ENCODE data around the gene SUSD2.
A peak's percentile ranks its signal among the peaks of the same experiment; 100 is the strongest.
"Not testable (repeated sequence)": the region's sequence is repeated elsewhere in the genome, so short reads cannot be mapped to it uniquely, and the experiment has no call there.

Gene SUSD2

DNA sequence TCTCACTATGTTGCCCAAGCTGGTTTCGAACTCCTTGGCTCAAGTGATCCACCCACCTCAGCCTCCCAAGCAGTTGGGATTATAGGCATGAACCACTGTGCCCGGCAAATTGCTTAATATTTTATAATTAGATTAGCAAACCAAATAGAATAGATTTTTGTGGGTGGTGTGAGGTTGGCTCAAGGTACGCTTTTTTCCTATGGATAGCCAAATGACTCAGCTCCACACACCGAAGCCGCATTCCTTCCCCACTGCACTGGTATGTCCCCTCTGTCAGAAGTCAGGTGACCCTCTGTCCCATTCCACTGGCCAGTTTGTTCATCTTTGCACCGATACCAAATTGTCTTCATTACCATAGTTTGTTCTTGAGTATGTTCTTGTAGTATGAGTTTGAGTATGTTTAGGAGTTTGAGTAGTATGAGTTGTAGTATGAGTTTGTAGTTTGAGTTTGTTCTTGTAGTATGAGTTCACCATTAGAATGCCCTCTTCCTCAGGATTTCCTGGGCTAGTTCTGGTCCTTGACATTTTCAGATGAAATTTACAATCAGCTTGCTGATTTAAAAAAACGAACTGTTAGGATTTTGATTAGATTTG lies 19.4 kb downstream of the SUSD2 start:
- TF ChIP-seq, protein P1, sequence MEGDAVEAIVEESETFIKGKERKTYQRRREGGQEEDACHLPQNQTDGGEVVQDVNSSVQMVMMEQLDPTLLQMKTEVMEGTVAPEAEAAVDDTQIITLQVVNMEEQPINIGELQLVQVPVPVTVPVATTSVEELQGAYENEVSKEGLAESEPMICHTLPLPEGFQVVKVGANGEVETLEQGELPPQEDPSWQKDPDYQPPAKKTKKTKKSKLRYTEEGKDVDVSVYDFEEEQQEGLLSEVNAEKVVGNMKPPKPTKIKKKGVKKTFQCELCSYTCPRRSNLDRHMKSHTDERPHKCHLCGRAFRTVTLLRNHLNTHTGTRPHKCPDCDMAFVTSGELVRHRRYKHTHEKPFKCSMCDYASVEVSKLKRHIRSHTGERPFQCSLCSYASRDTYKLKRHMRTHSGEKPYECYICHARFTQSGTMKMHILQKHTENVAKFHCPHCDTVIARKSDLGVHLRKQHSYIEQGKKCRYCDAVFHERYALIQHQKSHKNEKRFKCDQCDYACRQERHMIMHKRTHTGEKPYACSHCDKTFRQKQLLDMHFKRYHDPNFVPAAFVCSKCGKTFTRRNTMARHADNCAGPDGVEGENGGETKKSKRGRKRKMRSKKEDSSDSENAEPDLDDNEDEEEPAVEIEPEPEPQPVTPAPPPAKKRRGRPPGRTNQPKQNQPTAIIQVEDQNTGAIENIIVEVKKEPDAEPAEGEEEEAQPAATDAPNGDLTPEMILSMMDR (conservative IDR thresholded peaks at IDR 0.05; ENCODE audit: low read depth, low read length), result no peak
- DNase-seq (ENCODE audit: low read depth), result peak; percentile 65
- no peak overlapping the region for H3K4me3 ChIP-seq (ENCODE audit: low read length)

DNA sequence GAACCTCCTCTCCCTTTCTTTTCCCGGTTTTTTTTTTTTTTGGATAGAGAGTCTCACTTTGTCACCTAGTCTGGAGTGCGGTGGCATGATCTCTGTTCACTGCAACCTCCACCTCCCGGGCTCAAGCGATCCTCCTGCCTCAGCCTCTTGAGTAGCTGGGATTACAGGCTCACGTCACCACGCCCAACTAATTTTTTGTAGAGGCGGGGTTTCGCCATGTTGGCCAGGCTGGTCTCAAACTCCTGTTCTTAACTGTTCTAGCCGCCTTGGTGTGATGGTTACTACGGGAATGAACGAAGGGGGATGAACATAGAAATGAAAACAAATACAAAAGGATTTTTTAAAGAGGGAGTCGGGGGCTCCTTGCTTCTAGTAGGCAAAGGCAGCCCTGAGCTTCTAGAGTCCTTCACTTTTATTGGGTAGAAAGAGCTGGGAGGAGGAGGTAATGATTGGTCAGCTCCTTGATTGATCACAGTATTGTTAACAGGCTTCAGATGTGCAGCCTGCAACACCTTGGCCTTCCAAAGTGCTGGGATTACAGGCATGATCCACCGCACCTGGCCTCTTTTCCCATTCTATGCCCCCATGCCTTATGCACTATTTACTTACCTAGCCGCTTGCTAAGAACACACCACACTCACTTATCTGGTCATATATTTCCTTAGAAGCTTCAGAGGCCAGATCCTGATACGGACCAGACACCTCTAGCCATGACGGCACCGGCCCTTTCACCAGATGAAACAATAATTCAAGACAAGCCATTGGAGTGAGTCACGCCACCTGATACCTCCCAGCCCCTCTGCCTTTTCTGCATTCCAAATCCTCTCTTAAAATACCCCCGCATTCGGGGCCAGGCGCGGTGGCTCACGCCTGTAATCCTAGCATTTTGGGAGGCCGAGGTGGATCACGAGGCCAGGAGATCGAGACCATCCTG lies 20.7 kb downstream of the SUSD2 start:
- DNase-seq (ENCODE audit: low read depth), result no peak
- TF ChIP-seq, protein P1 (conservative IDR thresholded peaks at IDR 0.05; ENCODE audit: low read depth, low read length), result no peak
- no peak overlapping the region for H3K4me3 ChIP-seq (ENCODE audit: low read length)

DNA sequence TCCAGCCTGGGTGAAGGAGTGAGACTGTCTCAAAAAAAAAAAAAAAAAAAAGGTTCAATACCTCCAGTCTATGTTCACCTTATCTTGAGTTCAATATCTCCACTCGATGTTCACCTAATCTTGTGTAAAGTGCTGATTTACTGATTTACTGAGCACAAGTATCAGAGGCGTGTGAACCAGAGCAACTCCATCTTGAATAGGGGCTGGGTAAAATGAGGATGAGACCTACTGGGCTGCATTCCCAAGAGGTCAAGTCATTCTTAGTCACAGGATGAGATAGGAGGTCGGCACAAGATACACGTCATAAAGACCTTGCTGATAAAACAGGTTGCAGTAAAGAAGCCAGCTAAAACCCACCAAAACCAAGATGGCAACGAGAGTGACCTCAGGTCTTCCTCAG lies 22.6 kb downstream of the SUSD2 start:
- not testable (repeated sequence) for H3K4me3 ChIP-seq (ENCODE audit: low read length)

DNA sequence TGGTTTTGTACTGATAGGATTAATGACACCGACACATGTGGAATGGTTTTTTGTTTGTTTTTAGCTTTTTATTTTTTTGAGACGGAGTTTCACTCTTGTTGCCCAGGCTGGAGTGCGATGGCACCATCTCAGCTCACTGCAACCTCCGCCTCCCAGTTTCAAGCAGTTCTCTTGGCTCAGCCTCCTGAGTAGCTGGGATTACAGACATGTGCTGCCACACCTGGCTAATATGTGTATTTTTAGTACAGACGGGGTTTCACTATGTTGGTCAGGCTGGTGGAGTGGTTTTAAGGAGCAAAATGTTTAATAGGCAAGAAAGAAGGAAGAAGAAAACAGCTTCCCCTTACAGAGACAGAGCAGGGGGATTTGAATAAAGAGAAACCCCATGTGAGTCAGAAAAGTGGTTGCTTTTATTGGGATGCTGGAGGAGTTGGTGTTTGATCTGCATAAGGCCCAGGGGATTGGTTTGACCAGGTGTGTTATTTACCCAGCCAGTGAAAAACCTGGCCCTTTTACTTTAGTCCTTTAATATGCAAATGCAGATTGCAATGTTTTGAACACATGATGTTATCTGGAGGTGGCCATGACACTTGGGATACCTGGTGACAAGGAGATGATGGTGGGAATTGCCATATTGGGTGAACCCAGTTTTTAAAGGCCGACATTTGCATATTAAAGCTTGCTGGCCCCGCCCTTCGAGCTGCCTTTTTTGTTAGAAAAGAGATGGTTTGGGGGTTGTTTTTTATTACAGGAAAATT lies 24.3 kb downstream of the SUSD2 start:
- TF ChIP-seq, protein P1 (conservative IDR thresholded peaks at IDR 0.05; ENCODE audit: low read depth, low read length), result no peak
- H3K4me3 ChIP-seq (ENCODE audit: low read length), result no peak overlapping the region
- DNase-seq (ENCODE audit: low read depth), result no peak

More for the DNA sequence above, 22.6 kb downstream of the SUSD2 start:
- DNase-seq (ENCODE audit: low read depth), result not testable (repeated sequence)

DNA sequence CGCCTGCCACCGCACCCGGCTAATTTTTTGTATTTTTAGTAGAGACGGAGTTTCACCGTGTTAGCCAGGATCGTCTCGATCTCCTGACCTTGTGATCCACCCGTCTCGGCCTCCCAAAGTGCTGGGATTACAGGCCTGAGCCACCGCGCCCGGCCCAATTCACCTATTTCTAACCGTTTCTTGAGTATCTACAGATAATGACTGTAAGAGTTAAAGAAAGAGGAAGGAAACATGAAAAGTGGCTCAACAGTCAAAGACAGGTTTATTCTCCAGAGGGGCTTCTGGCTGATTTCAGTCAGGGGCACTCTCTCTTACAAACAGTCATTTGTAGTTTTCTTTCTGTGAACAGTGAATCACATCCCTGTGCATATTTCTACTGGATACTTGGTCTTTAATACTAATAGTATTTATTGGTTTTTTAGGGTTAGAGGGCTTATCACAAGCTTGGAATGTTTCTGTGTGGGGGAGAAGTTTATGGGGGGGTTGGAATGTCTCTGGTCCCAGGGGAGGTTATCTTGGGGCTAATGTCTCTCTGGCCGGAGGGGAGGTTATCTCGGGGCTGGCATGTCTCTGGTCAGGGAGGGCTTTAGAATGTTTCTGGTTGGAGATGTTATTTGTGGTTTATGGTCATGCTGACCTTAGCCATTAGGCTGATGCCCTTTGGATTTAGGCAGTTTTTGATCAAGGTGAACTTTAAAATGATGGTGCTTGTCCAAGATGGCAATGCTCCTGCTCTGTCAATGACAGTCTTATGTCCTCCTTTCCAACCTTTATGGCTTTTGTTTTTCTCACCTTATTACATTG lies 25.4 kb downstream of the SUSD2 start:
- not testable (repeated sequence) for DNase-seq (ENCODE audit: low read depth)

GRCh38 chr22:24207264-24208011 lies 26.2 kb downstream of the SUSD2 start:
- DNase-seq (ENCODE audit: low read depth), result no peak
- H3K4me3 ChIP-seq (ENCODE audit: low read length), result no peak overlapping the region
- TF ChIP-seq, protein P1 (conservative IDR thresholded peaks at IDR 0.05; ENCODE audit: low read depth, low read length), result no peak

More for the DNA sequence above, 25.4 kb downstream of the SUSD2 start:
- not testable (repeated sequence) for H3K4me3 ChIP-seq (ENCODE audit: low read length)

- no peak for DNase-seq (ENCODE audit: low read depth)
- TF ChIP-seq, protein P1 (conservative IDR thresholded peaks at IDR 0.05; ENCODE audit: low read depth, low read length), result no peak
- H3K4me3 ChIP-seq (ENCODE audit: low read length), result no peak overlapping the region
Measured at GRCh38 chr22:24208012-24208749, 26.9 kb downstream of the SUSD2 start.
